GM21528 (cell line): ENCODE measurements around the gene ELAVL1.

Source experiments
- ATAC-seq: cut with Tn5 transposase; IDR thresholded peaks from one replicate; pipeline ENCODE4 v1.9.1; 2021; ENCODE audit warnings: mild to moderate bottlenecking, moderate library complexity; ENCODE audit not compliant: unreplicated experiment, low FRiP score

ELAVL1 gene

DNA sequence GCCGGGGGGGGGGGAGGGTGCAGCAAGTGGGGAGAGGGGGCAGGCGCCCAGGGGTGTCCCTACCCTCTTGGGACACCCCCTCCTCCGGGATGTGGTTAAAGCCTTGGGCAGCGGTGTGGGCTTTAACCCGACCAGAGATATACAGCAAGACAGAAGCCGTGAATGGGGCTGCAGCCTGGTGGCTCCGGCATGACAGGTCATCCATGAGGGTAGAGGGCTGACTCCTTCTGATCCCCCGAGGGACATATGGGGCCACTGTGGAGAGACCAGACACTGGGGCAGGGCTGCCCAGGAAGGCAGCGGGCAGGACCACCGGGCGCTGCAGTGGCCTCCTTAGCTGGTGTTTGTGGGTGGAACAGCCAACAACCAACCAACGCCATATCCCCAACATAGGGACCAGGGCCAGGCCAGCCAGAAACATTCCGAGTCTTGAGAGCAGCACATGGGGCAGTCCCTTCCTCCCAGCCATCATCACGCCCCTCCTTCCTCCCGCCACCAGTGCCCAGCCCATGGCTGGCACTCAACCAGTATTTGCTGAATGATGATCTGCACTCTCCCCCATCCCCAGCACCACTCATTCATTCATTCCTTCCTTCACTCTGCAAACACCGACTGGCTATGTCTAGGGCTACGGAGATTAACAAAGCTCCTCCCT is 18.2 kb downstream of the ELAVL1 start:
- ATAC-seq = no peak

DNA sequence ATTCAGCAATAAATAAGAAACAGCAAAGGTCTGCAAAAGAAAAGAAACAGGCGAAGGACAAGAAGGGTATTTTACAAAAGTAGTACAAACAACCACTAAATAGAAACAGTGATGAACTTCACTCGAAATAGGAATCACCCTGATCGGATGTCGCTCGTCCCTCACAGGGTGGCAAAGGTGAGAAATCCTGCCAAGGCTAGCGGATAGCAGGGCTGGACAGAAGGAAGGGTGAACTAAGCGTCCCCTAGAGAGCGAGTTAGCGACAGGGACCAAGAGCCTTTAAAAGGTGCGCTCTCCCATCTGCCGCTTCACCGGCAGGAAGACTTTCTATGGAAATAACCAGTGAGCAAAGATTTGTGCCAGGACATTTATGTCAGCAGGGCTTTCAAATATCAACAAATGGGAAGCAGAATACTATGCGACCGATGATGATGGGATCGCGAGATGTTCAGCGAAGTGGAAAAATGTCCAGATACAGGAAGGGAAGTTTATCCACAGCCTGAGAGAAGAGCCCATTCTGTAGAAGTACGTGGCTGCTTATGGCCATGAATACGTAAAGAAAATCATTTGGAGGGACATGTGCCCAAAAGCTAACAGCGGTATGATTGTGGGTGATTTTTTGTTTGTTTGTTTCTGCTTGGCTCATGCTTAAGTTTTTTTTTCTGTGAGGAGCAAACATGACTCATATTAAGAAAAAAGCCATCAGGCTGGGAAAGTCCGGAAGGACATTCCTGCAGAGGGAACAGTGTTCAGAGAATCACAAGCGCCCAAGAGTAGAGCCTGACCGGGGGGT is 18.9 kb downstream of the ELAVL1 start:
- no peak for ATAC-seq

DNA sequence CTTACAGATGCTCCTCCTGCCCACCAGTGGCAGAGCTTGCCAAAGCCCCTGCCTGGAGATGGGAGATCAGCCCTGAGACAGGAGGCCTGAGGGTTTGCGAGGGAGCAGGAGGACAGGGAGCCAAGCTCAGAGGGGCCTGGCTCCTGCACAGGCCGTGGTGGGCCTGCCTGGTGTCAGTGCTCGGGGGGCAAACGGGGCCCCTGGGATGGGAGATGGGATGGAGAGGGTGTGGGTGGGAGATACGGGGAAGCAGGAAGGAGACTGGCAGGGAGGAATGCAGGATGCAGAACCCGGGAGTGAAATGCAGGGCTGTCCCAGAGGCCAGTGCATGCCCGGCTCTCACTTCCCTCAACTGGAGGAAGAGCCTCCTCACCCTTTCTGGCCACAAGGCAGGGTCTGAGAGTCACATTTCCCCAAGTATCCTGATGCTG is 19.9 kb downstream of the ELAVL1 start:
- ATAC-seq = no peak

DNA sequence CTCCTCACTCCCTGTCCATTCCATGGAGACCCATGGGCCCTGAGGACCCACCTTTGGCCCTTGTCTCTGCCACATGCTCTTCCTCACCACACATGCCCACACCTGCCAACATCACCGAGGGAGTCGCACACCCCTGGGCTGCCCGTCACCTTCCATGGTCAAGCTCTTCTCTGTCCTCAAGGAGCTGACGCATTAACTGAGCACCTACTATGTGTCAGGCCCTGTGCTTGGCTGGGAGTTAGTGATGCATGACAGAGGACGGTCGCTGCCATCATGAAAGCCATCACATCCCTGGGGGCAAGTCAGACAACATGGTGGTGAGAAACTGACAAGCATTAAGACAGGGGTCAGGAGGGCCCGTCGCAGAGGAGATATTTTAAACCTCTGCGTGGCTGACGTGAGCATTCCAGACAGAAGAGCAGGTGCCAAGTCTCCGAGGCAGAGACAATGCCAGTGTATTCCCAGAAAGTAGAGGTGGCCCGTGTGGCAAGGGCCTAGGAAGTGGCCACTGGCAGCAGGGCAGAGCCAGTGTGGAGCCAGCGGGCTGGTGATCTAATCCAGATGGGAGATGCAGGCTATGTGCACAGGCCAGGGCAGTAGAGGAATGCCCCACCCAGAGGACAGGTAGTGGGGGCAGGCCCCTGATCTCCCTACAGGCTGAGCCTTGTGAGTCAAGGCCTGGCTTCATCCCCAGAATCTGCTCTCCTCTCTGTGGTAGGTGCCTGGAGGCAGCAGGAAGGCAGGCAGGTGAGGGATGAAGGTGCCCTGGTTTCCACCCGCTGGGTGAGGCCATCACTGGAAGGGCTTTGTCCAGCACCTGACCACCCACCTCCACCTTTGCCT is 21.2 kb downstream of the ELAVL1 start:
- no peak for ATAC-seq

DNA sequence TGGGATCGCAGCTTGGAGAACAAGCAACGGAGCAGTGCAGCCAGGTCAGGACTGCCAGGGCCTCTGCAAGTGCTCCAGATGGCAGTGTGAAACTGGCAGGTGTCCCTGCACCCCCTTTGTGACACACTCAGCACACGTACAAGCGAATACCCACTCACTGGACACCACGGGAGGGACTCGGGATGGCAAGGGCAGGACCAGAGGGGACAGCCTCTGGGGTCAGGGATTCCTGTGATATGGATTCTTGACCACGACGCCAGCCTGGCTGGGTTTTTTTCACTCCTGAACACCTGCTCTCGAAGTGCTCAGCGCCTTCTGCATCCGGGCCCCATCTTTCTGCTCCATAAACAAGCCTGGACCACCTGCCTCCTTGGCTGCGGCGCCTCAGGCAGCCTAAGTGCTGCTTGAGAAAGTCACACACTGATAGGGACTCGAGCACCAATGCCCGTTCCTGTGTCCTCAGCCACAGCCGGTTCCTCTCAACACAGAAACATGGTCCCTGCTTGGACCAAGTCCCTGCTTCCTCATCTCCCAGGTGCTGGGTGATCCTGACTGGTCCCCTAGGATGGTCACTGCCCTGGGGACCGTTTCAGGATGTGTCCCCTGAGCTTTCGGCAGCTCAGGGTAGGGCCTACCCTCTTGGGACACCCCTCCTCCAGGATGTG is 22.0 kb downstream of the ELAVL1 start:
- ATAC-seq = no peak

DNA sequence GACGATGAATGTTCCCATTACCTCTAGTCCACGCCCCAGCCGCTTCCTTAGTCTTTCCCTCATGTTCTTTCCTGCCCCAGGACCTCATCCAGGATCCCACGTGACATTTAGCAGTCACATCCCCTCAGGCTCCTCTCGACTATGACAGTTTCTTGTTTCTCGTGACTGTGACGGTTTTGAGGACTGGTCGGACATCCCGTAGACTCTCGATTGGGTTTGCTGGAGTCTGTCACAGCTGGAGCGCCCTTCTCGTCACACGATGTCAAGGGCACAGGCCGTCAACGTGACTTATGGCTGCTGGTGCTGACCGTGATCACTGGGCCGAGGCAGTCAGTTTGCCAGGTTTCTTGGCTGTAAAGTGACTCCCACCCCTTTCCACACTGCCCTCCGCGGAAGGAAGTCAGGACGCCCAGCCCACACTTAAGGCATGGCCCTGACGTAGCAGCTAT is 22.8 kb downstream of the ELAVL1 start:
- ATAC-seq = no peak

DNA sequence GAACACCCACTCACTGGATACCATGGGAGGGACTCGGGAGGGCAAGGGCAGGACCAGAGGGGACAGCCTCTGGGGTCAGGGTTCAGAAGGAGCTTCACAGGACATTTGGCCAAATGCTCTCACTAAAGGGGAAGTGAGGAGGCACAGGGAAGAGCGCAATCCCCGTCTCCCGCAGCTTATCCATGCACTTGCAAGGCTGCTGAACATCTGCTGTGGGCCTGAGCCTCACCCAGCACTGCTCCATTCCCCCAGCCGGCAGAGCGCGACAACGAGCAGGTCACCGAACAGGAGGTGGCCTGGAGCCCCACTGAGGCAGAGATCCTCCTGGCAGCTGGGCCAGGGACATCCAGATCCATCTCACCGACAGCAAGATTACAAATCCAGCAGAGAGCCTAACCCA is 23.3 kb downstream of the ELAVL1 start:
- no peak for ATAC-seq

DNA sequence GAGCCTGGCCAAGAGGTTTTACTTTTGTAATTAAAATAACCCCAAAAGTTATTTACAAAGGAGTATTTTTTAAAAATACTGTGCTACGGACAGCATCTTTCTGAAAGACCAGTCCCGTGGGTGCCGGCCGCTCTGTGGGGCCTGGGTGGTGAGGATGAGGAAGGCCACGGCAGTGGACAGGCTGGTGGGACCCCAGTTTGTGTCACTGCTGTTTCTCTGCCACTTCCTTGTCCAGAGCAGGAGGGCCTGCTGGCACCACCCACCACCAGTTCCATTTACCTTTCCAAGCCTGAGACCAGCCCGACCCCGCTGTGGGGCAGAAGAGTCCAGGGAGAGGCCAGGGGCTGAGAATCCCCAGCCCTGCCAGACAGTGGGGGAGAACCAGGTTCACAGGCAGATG is 23.8 kb downstream of the ELAVL1 start:
- ATAC-seq = no peak

DNA sequence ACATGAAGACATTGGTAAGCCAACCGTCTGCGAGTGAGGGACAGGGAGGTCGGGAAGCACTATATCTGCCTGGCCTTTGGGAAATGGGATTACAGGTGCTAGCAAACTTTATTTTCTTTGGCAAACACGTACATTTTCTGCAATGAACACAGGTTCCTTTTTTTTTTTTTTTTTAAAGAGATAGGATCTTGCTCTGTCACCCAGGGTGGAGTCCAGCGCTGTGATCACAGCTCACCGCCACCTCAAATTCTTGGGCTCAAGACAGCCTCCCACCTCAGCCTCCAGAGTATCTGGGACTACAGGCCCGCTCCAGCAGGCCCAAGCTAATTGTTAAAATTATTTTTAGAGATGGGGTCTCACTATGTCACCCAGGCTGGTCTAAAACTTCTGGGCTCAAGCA is 24.2 kb downstream of the ELAVL1 start:
- ATAC-seq = no peak

DNA sequence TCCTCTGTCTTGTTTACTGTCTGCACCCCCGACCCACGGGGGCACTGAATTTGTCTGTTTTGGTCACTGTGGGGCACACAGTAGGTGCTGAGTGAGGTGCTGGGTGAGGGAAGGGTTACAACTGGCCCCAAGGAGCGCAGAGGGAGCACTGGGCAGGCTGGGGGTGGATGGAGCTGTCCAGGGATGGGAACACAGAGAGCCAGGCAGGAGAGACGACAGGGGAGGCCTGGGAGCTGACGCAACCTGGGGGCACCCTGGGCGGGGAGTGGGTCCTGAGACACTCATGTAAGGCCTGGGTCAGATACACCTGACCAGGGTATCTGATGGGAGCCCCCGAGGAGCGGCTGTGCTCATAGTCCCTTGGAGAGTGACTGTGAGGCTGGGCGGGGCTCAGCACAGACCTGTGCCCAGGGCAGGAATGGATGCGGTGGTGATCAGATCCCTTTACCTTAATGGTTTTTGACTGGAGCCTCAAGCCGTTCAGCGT is 24.8 kb downstream of the ELAVL1 start:
- ATAC-seq = no peak

DNA sequence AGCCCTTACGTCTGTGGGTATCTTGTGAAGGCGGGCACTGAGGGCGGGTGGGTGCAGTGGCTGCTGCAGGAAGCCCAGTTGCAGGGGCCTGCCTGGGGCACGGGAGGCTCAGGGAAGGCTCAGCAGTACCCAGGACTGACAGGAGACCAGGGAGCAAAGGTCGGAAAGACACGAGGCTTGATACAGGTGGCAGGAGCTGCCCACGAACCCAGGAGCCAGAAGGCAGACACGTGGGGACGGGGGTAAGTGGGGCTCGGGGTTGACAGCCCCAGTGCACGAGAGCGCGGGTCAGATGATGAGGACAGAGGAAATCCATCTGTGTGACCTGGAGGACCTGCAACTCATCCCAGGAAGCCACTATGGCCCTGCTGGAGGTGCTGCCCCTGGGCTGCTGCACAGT is 25.3 kb downstream of the ELAVL1 start:
- no peak for ATAC-seq

DNA sequence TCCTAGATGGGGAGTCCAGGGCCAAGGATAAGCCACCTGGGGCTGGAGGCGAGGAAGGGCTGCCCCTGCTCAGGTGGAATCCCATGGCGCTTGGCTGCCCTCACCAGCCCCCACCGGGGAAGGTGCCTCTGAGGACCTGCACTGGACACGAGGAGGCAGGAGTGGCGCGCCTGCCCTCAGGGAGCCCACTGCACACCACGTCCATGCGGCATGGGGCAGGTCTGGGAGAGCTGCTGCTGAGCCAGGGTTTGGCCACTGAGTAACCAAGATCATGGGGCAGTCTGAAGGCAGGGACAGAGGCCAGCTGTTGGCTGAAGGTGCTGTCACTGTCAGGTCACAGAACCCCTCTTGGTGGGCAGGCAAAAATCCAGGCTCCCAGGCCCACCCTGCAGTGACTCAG is 25.9 kb downstream of the ELAVL1 start:
- ATAC-seq = no peak

DNA sequence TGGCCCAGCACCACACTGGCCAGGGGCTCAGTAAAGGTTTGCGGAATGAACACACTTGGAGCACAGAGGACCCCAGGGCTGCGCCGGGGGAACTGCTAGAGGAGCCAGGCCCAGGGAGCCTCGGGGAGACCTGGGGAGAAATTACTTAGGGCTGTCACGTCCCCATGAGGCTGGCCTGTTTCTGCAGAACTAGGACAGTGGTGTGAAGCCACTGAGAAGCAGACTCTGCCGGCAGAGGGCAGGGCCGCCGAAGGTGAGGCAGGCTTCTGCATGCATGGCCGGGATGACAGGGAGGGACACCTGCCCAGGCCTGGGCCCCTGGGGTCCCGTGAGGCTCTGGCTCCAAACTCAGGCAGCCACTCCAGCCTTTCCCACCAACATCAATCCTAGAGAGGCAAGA is 26.4 kb downstream of the ELAVL1 start:
- no peak for ATAC-seq

DNA sequence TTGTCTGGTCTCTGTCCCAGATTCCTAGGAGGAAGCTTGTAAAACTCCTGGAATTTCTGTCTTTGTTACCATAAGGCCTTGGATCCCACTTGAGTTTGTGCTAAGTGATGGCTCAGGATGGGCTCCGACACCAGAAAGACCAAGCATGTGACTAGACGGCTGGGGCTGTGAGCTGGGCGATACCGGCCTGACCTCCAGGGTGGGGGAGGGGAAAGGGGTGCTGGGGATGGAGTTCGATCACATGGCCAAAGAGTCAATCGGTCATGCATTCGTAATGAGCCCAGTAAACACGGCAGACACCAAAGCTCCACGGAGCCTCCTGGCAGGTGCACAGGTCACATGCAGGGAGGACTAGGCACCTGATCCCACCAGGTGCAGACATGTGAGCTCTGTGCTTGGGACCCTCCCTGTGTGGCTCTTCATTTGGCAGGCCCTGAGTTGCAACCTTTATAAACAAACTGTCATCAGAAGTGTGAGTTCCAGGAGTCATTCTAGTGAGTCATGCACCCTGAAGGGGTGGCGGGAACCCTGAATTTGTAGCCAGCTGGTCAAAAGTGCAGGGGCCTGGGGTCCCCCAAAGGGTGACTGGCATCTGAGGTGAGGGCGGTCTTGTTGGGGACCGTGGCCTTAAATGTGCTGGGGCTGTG is 27.1 kb downstream of the ELAVL1 start:
- ATAC-seq = no peak

DNA sequence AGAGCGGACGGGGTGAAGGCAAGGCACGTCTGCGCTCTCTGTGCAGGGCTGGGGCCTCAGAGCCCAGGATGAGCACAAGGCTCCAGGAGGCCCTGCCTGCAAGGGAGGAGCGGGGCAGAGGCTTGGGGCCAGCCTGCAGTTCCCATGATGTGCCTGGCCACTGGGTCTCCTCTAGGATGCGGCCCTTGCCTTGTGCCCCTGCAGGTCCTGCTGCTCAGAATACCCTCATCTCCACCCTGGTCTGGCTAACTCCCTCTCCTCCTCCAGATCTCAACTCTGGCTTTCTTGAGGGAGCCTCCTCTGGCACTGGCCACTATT is 27.8 kb downstream of the ELAVL1 start:
- no peak for ATAC-seq

DNA sequence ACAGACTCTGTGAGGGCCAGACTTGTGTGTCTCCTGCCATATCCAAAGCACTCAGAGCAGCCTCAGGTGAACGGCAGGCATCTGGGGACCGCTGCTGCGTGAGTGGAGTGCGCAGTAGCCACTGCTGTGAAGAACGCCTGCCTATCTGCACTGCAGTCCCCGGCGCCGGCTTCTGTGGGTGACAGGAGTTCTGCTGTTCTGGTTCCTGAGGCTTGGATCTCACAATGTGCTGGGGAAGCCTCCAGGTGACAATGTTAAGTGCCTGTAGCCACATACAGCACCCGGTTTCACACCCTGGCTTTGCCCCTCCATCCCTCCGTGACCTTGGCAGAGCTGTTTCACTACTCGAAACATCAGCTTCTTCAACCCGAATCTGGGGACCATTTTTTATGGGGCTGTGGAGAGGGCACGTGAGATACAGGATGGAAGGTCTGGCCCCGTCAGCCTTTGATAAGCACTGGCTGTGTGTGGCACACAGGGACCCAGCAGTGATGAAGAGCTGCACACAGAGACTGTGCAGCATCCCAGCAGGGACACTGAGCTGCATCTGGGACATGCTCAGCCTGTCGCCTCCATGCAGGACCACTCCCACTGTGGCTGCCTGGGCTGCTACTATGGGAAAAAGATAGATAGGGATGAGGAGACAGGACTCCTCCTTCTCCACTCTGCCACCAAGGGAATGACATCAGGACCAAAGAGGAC is 28.3 kb downstream of the ELAVL1 start:
- no peak for ATAC-seq

DNA sequence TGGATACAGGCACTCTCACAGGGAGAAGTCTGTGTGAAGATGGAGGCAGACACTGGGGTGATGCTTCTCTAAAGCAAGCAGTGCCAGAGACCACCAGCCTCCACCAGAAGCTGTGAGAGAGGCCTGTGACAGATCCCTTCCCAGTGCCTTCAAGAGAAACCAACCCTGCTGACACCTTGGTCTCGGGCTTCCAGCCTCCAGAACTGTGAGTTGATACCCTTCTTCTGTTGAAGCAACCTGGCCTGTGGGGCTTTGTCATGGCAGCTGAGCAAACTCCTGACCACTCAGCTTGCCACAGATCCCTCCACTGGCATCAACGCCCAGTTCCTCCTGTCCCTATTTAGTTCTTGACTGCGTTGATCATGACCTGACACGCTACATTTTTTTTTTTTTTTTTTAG is 29.0 kb downstream of the ELAVL1 start:
- no peak for ATAC-seq

DNA sequence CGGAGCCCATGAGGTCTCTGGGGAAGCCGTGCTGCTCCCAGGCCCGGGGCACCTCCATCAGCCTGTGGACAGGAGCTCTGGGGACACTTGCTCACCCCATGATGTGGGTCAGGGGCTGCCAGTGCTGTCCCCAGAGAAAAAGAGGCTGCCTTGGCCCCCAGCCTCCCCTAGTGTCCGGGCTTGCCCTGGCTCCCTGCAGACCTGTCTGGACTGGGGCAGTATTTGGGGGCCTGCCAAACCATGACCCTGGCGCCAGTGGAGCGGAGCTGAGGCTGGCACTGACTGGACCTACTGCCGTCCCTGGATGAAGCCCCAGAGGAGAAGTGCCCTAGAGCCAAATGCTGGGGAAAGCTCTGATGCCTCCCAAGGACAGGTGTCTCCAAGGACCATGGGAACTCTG is 30.4 kb downstream of the ELAVL1 start:
- ATAC-seq = no peak

DNA sequence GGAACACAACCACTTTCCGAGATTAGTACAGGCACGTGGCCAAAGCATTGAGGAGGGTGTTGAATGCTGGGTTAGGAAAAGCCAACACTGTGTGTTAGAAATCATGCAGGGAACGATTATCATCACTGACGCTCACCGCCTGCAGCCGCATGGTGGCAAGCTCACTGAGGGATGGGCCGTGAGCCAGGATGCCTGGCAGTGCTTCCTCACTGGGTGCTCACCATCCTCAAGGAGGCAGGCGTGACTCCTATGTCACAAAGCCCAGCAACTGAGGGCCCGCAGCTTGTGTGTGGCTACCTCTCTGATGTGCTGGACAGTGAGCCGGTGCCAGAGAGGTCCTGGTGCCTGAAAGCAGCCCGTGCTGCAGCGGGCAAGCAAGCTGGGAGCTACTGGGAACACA is 31.6 kb downstream of the ELAVL1 start:
- ATAC-seq = no peak
